B cell (primary cell): ENCODE measurements around the gene MAP4K4.

ENCODE experiments used
- EZH2 ChIP-seq: IDR thresholded peaks from 2 replicates; pipeline ENCODE4 v1.6.1; 2012; ENCODE audit warnings: borderline replicate concordance, low read depth, mild to moderate bottlenecking, moderate library complexity, low read length; ENCODE audit not compliant: insufficient read depth, poor library complexity, severe bottlenecking
- TF ChIP-seq, protein P1 (sequence below): fragments of 200-600 bp; IDR thresholded peaks from one replicate; pipeline ENCODE4 v1.8.0; 2022; ENCODE audit warnings: antibody characterized with exemption, mild to moderate bottlenecking

DNA sequence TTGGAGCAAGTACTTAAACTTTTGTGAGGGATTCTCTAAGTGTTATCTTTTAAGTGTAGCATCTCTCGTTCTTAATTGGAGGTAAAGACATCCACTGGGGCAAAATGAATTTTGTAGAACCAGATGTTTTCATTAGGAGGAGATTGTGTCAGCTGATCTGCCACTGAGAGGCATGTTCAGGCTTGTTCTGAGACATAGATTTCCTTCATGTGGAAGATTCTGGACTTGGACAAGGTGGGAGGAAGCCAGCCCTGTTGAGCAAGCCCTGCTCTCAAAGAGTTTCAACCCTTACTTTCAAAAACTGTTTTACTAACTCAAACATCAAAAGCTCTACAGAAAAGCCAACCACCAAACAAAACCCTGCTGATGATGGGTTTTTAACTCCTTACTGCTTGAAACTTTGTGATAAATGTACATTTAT lies 6.5 kb downstream of the MAP4K4 start:
- TF ChIP-seq, protein P1, sequence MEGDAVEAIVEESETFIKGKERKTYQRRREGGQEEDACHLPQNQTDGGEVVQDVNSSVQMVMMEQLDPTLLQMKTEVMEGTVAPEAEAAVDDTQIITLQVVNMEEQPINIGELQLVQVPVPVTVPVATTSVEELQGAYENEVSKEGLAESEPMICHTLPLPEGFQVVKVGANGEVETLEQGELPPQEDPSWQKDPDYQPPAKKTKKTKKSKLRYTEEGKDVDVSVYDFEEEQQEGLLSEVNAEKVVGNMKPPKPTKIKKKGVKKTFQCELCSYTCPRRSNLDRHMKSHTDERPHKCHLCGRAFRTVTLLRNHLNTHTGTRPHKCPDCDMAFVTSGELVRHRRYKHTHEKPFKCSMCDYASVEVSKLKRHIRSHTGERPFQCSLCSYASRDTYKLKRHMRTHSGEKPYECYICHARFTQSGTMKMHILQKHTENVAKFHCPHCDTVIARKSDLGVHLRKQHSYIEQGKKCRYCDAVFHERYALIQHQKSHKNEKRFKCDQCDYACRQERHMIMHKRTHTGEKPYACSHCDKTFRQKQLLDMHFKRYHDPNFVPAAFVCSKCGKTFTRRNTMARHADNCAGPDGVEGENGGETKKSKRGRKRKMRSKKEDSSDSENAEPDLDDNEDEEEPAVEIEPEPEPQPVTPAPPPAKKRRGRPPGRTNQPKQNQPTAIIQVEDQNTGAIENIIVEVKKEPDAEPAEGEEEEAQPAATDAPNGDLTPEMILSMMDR = no peak
- TF ChIP-seq EZH2 = no peak
